WTC11 (cell line): ENCODE measurements around the gene TTI1. TPM values are rescaled to one million over a fixed set of nuclear protein-coding genes. Genes with fewer than 3 reads are reported as not detected.

ENCODE experiments used
- ATAC-seq: fragments of 200-7000 bp; cut with Tn5 transposase; 2 replicates; pipeline ENCODE4 v1.10.0; 2021; ENCODE audit warnings: mild to moderate bottlenecking, moderate library complexity
- CTCF ChIA-PET: fragments of 300-600 bp; sonication (Branson Sonifier 250); formaldehyde crosslinking; loops from one replicate; lab custom pipeline; 2021; ENCODE audit warnings: antibody characterized with exemption; lab: Charles Lee
- POLR2A ChIA-PET: fragments of 350-600 bp; sonication (Branson Sonifier 250); formaldehyde crosslinking; loops from one replicate; lab custom pipeline; 2021; ENCODE audit warnings: antibody characterized with exemption; lab: Charles Lee
- DNase-seq: peaks from one replicate; pipeline ENCODE4 v3.0.0; 2021; ENCODE audit warnings: low spot score
- H3K27ac Mint-ChIP-seq: 2 replicates; pipeline ENCODE4 v1.8.0; 2021; ENCODE audit warnings: mixed read lengths
- H3K27me3 Mint-ChIP-seq: 2 replicates; pipeline ENCODE4 v1.8.0; 2021; ENCODE audit warnings: low read depth, mild to moderate bottlenecking, moderate library complexity, mixed read lengths
- H3K36me3 Mint-ChIP-seq: 2 replicates; pipeline ENCODE4 v1.8.0; 2021; ENCODE audit warnings: mixed read lengths
- H3K4me1 Mint-ChIP-seq: 2 replicates; pipeline ENCODE4 v1.8.0; 2022; ENCODE audit warnings: mixed read lengths
- H3K4me3 Mint-ChIP-seq: 2 replicates; pipeline ENCODE4 v1.8.0; 2021; ENCODE audit warnings: mild to moderate bottlenecking, moderate library complexity, mixed read lengths
- H3K9me3 Mint-ChIP-seq: 2 replicates; pipeline ENCODE4 v1.8.0; 2021; ENCODE audit warnings: mixed read lengths
- ARID4B ChIP-seq: sonication (generic); formaldehyde crosslinking; IDR thresholded peaks from 2 replicates; pipeline ENCODE4 v1.8.0; 2023; ENCODE audit warnings: missing genetic modification reagents, mild to moderate bottlenecking, borderline replicate concordance
- CBFB ChIP-seq: sonication (generic); formaldehyde crosslinking; IDR thresholded peaks from 2 replicates; pipeline ENCODE4 v1.8.1; 2022; ENCODE audit warnings: mild to moderate bottlenecking, low read depth, missing genetic modification reagents
- CTCF ChIP-seq: fragments of 200-600 bp; IDR thresholded peaks from 2 replicates; pipeline ENCODE4 v1.8.0; 2022; ENCODE audit warnings: antibody characterized with exemption
- E2F5 ChIP-seq: sonication (generic); formaldehyde crosslinking; IDR thresholded peaks from 2 replicates; pipeline ENCODE4 v1.8.1; 2022; ENCODE audit warnings: mild to moderate bottlenecking, moderate library complexity, missing genetic modification reagents
- FOXK1 ChIP-seq: sonication (generic); formaldehyde crosslinking; IDR thresholded peaks from 2 replicates; pipeline ENCODE4 v1.8.0; 2022; ENCODE audit warnings: mild to moderate bottlenecking, moderate library complexity, missing genetic modification reagents
- FOXP1 ChIP-seq: sonication (generic); formaldehyde crosslinking; IDR thresholded peaks from 2 replicates; pipeline ENCODE4 v1.8.0; 2022; ENCODE audit warnings: missing genetic modification reagents, mild to moderate bottlenecking, moderate library complexity, borderline replicate concordance
- GRHL2 ChIP-seq: fragments of 250-450 bp; sonication (Bioruptor Pico); IDR thresholded peaks from 2 replicates; pipeline ENCODE4 v1.8.0; 2022; ENCODE audit warnings: mild to moderate bottlenecking, moderate library complexity; ENCODE audit not compliant: insufficient replicate concordance, severe bottlenecking
- HMGXB4 ChIP-seq: sonication (generic); formaldehyde crosslinking; IDR thresholded peaks from 2 replicates; pipeline ENCODE4 v1.8.1; 2023; ENCODE audit warnings: mild to moderate bottlenecking, moderate library complexity, missing genetic modification reagents
- MXD4 ChIP-seq: fragments of 250-450 bp; sonication (Bioruptor Pico); IDR thresholded peaks from 2 replicates; pipeline ENCODE4 v1.8.0; 2021; ENCODE audit warnings: mild to moderate bottlenecking, moderate library complexity, borderline replicate concordance
- NFE2L1 ChIP-seq: sonication (generic); formaldehyde crosslinking; IDR thresholded peaks from 2 replicates; pipeline ENCODE4 v1.8.1; 2023; ENCODE audit warnings: missing genetic modification reagents
- NR2C2 ChIP-seq: sonication (generic); formaldehyde crosslinking; IDR thresholded peaks from 2 replicates; pipeline ENCODE4 v1.8.0; 2022; ENCODE audit warnings: mild to moderate bottlenecking, missing genetic modification reagents
- PRDM15 ChIP-seq: sonication (generic); formaldehyde crosslinking; IDR thresholded peaks from 2 replicates; pipeline ENCODE4 v1.8.0; 2022; ENCODE audit warnings: missing genetic modification reagents
- RELA ChIP-seq: sonication (generic); formaldehyde crosslinking; IDR thresholded peaks from 2 replicates; pipeline ENCODE4 v1.8.1; 2022; ENCODE audit warnings: missing genetic modification reagents, mild to moderate bottlenecking, borderline replicate concordance
- TCF7 ChIP-seq: sonication (generic); formaldehyde crosslinking; IDR thresholded peaks from 2 replicates; pipeline ENCODE4 v1.8.0; 2022; ENCODE audit warnings: mild to moderate bottlenecking, low read depth, missing genetic modification reagents, moderate library complexity
- ZNF281 ChIP-seq: sonication (generic); formaldehyde crosslinking; IDR thresholded peaks from 2 replicates; pipeline ENCODE4 v1.8.0; 2023; ENCODE audit warnings: mild to moderate bottlenecking, missing genetic modification reagents
- ZNF317 ChIP-seq: sonication (generic); formaldehyde crosslinking; IDR thresholded peaks from 2 replicates; pipeline ENCODE4 v1.8.1; 2023; ENCODE audit warnings: low read depth, mild to moderate bottlenecking, moderate library complexity, missing genetic modification reagents, borderline replicate concordance
- ZNF671 ChIP-seq: fragments of 250-450 bp; sonication (Bioruptor Pico); IDR thresholded peaks from 2 replicates; pipeline ENCODE4 v1.8.0; 2021; ENCODE audit warnings: mild to moderate bottlenecking
- total RNA-seq: library from RNA; stranded (reverse); gene quantifications from 3 replicates; pipeline ENCODE4 v1.2.3, GENCODE V29; 2021

Gene TTI1
- total RNA-seq, 1 experiment from 2014 or later = 43.5 TPM

- TF ChIP-seq HMGXB4 (CRISPR knock-in tag) = no peak
- TF ChIP-seq FOXP1 = no peak
- TF ChIP-seq RELA (CRISPR knock-in tag) = no peak
- no peak for TF ChIP-seq CBFB
- TF ChIP-seq, all 79 proteins: peak for 0
Observed at GRCh38 chr20:37936041-37936440, 97.2 kb downstream of the TTI1 start (continued).

GRCh38 chr20:37935435-37935834, 97.8 kb downstream of the TTI1 start:
- CTCF ChIA-PET = interaction anchor here (0.7 to 3.6 kb wide), 3 partner anchors 8 to 371 kb away, joined by 3 to 14 read pairs (median 4); no protein-coding TSS in a partner anchor
- Mint-ChIP-seq H3K4me1 (peaks cover 30% of the 10 kb centered on the region), H3K27me3 (no peaks in the 10 kb centered on the region), H3K9me3 (no peaks in the 10 kb centered on the region), H3K4me3 (no peak overlapping the region), H3K36me3 (no peaks in the 10 kb centered on the region), H3K27ac (peak overlapping the region; percentile 66)
- TF ChIP-seq E2F5 (CRISPR knock-in tag) = no peak
- no peak for TF ChIP-seq NR2C2
- TF ChIP-seq PRDM15 (CRISPR knock-in tag) = 0 out of 2 replicates have a peak, but pooled peaks have one; percentile 32
- no peak for ATAC-seq
- POLR2A ChIA-PET = no interaction called here
- DNase-seq = no peak

- no peaks in the 10 kb centered on the region for H3K36me3 Mint-ChIP-seq
- H3K4me1 Mint-ChIP-seq = peaks cover 32% of the 10 kb centered on the region
- DNase-seq (no peak), ATAC-seq (no peak)
- POLR2A ChIA-PET = no interaction called here
- CTCF ChIA-PET = interaction anchor here (0.7 to 3.6 kb wide), 4 partner anchors 9 to 371 kb away, joined by 3 to 14 read pairs (median 4); no protein-coding TSS in a partner anchor
- H3K9me3 Mint-ChIP-seq = no peaks in the 10 kb centered on the region
- no peak overlapping the region for H3K27ac Mint-ChIP-seq
- no peak for TF ChIP-seq ZNF671 (CRISPR knock-in tag)
- TF ChIP-seq FOXK1 (CRISPR knock-in tag) = no peak
- no peak for TF ChIP-seq GRHL2 (CRISPR knock-in tag)
- TF ChIP-seq MXD4 (CRISPR knock-in tag) = no peak
- TF ChIP-seq ZNF281 (CRISPR knock-in tag) = no peak
- no peak for TF ChIP-seq ARID4B (CRISPR knock-in tag)
- no peak for TF ChIP-seq TCF7 (CRISPR knock-in tag)
- TF ChIP-seq NFE2L1 = no peak
- TF ChIP-seq CTCF = no peak
- TF ChIP-seq ZNF317 (CRISPR knock-in tag) = no peak
- no peak overlapping the region for H3K4me3 Mint-ChIP-seq
- H3K27me3 Mint-ChIP-seq = no peaks in the 10 kb centered on the region
Observed at GRCh38 chr20:37934634-37935375, 98.5 kb downstream of the TTI1 start.
